Left lobe of liver (tissue), 2 donors: ENCODE measurements around the gene P2RX3. TPM values are rescaled to one million over a fixed set of nuclear protein-coding genes. Genes with fewer than 3 reads are reported as not detected.

Experiments used
- ATAC-seq: fragments of 200-7000 bp; cut with Tn5 transposase; one replicate; pipeline ENCODE4 v1.9.1; 2020; ENCODE audit warnings: mild to moderate bottlenecking, moderate library complexity
- DNase-seq: peaks from one replicate; pipeline ENCODE4 v3.0.0-alpha.2; 2020; ENCODE audit warnings: low spot score
- total RNA-seq: library from RNA; stranded (reverse); gene quantifications from one replicate; pipeline ENCODE4 v1.2.1, GENCODE V29; 2021
- donor health status: DM: no; HTN: no; CAD: no; lungs with moderate emphysema.
- donor health status: DM: no; HTN: yes; CAD: no.

Gene P2RX3
- total RNA-seq, 1 donor from 2014 or later = 0.50 TPM

GRCh38 chr11:57414612-57415212, 76.6 kb downstream of the P2RX3 start:
- ATAC-seq = no peak
- DNase-seq = no peak

GRCh38 chr11:57416436-57416835, 78.3 kb downstream of the P2RX3 start:
- DNase-seq (no peak), ATAC-seq (no peak)

GRCh38 chr11:57417056-57417455, 78.9 kb downstream of the P2RX3 start:
- no peak for ATAC-seq
- DNase-seq = no peak

- no peak for DNase-seq
- ATAC-seq = no peak
Measured at GRCh38 chr11:57418131-57418530, 80.0 kb downstream of the P2RX3 start.

GRCh38 chr11:57419146-57419545, 81.0 kb downstream of the P2RX3 start:
- ATAC-seq (no peak), DNase-seq (no peak)

GRCh38 chr11:57421066-57421465, 82.9 kb downstream of the P2RX3 start:
- DNase-seq (no peak), ATAC-seq (no peak)

GRCh38 chr11:57421805-57422204, 83.7 kb downstream of the P2RX3 start:
- DNase-seq = no peak
- no peak for ATAC-seq

Other genes with a start within 250 kb of the P2RX3 start
- 0.13 TPM for gene LRRC55, start 156.4 kb upstream of the P2RX3 start, total RNA-seq
- gene APLNR, start 101.1 kb upstream of the P2RX3 start, total RNA-seq = 2.4 TPM
- 102 TPM for gene TNKS1BP1, start 13.4 kb upstream of the P2RX3 start, total RNA-seq
- gene SSRP1, start 2.5 kb upstream of the P2RX3 start, total RNA-seq = 24.3 TPM
- not detected for gene PRG3, start 42.8 kb downstream of the P2RX3 start, total RNA-seq
- 1.6 TPM for gene PRG2, start 52.3 kb downstream of the P2RX3 start, total RNA-seq
- 127 TPM for gene SLC43A3, start 88.8 kb downstream of the P2RX3 start, total RNA-seq
- gene RTN4RL2, start 122.2 kb downstream of the P2RX3 start, total RNA-seq = 22.0 TPM
- gene SLC43A1, start 177.3 kb downstream of the P2RX3 start, total RNA-seq = 115 TPM
- gene TIMM10, start 192.4 kb downstream of the P2RX3 start, total RNA-seq = 39.3 TPM
- gene SMTNL1, start 199.2 kb downstream of the P2RX3 start, total RNA-seq = not detected
- gene UBE2L6, start 229.3 kb downstream of the P2RX3 start, total RNA-seq = 53.0 TPM